Duodenal mucosa (tissue), 2 donors: ENCODE results near the gene AHR.

Experiments used
- H3K27ac ChIP-seq: one replicate; pipeline ENCODE4 v1.7.0; 2013; ENCODE audit warnings: low read depth, low read length
- H3K27me3 ChIP-seq, 2 donors: one replicate each; pipeline ENCODE4 v1.7.0; 2013; ENCODE audit warnings: low read length in 2 of 2, control low read depth in 1 of 2; ENCODE audit not compliant: insufficient read depth in 2 of 2, control insufficient read depth in 1 of 2
- H3K36me3 ChIP-seq, 2 donors: one replicate each; pipeline ENCODE4 v1.7.0; 2013; ENCODE audit warnings: low read length in 2 of 2, control low read depth in 1 of 2; ENCODE audit not compliant: insufficient read depth in 2 of 2, control insufficient read depth in 1 of 2
- H3K4me1 ChIP-seq, 2 donors: one replicate each; pipeline ENCODE4 v1.7.0; 2013; ENCODE audit warnings: low read length in 2 of 2, control low read depth in 1 of 2; ENCODE audit not compliant: insufficient read depth in 2 of 2, control insufficient read depth in 1 of 2
- H3K4me3 ChIP-seq, 2 donors: one replicate each; pipeline ENCODE4 v1.7.0; 2013; ENCODE audit warnings: low read length in 2 of 2, low read depth in 1 of 2
- H3K9ac ChIP-seq, 2 donors: one replicate each; pipeline ENCODE4 v1.7.0; 2013; ENCODE audit warnings: low read length in 2 of 2, low read depth in 1 of 2
- H3K9me3 ChIP-seq, 2 donors: one replicate each; pipeline ENCODE4 v1.7.0; 2013; ENCODE audit warnings: low read length in 2 of 2, control low read depth in 1 of 2; ENCODE audit not compliant: control insufficient read depth in 1 of 2

The AHR gene

GRCh38 chr7:17298102-17298839 lies at the start of gene AHR:
AHR (plus strand) TSS chr7:17298652; CDS start chr7:17299265, 613 bp downstream.
- H3K9me3 ChIP-seq, result no peaks in the 10 kb centered on the region

GRCh38 chr7:17253885-17254284 lies 44.6 kb upstream of the AHR start:
- Histone ChIP-seq H3K27ac (no peak overlapping the region), H3K4me1 (no peaks in the 10 kb centered on the region), H3K36me3 (no peaks in the 10 kb centered on the region), H3K9me3 (no peaks in the 10 kb centered on the region), H3K9ac (no peak overlapping the region), H3K4me3 (no peak overlapping the region), H3K27me3 (no peaks in the 10 kb centered on the region)

More at GRCh38 chr7:17298102-17298839, at the start of gene AHR:
- Histone ChIP-seq H3K27ac (peak within 1 kb of the TSS; percentile 91), H3K36me3 (no peaks in the 10 kb centered on the region), H3K9ac (peak within 1 kb of the TSS; percentile 86 to 90), H3K4me1 (peaks cover 7 to 12% of the 10 kb centered on the region in 2 donors), H3K27me3 (no peaks in the 10 kb centered on the region), H3K4me3 (peak within 1 kb of the TSS; percentile 87 to 99)

- no peaks in the 10 kb centered on the region for H3K36me3 ChIP-seq
These were observed 42.5 kb upstream of the AHR start for GRCh38 chr7:17255926-17256325.

GRCh38 chr7:17256375-17256774 lies 42.1 kb upstream of the AHR start:
- Histone ChIP-seq H3K9ac (no peak overlapping the region), H3K4me1 (peaks cover 0 to 8% of the 10 kb centered on the region in 2 donors), H3K4me3 (no peak overlapping the region), H3K27me3 (no peaks in the 10 kb centered on the region), H3K9me3 (no peaks in the 10 kb centered on the region), H3K27ac (no peak overlapping the region), H3K36me3 (no peaks in the 10 kb centered on the region)

More at GRCh38 chr7:17255926-17256325, 42.5 kb upstream of the AHR start:
- no peaks in the 10 kb centered on the region for H3K9me3 ChIP-seq
- no peaks in the 10 kb centered on the region for H3K27me3 ChIP-seq
- H3K9ac ChIP-seq, result no peak overlapping the region
- H3K4me1 ChIP-seq, result peaks cover 0 to 4% of the 10 kb centered on the region in 2 donors
- no peak overlapping the region for H3K4me3 ChIP-seq
- no peak overlapping the region for H3K27ac ChIP-seq

- no peak overlapping the region for H3K27ac ChIP-seq
- H3K9me3 ChIP-seq, result peaks cover 22 to 51% of the 10 kb centered on the region in 2 donors
- no peak overlapping the region for H3K4me3 ChIP-seq
- H3K36me3 ChIP-seq, result no peaks in the 10 kb centered on the region
- H3K27me3 ChIP-seq, result no peaks in the 10 kb centered on the region
- no peaks in the 10 kb centered on the region for H3K4me1 ChIP-seq
- no peak overlapping the region for H3K9ac ChIP-seq
These were observed 31.9 kb upstream of the AHR start for GRCh38 chr7:17266565-17266964.

GRCh38 chr7:17269341-17270221 lies 28.9 kb upstream of the AHR start:
- Histone ChIP-seq H3K4me1 (peaks cover 0 to 3% of the 10 kb centered on the region in 2 donors), H3K27me3 (no peaks in the 10 kb centered on the region), H3K36me3 (no peaks in the 10 kb centered on the region), H3K9ac (no peak overlapping the region), H3K4me3 (no peak overlapping the region), H3K9me3 (peaks cover 22 to 52% of the 10 kb centered on the region in 2 donors), H3K27ac (no peak overlapping the region)

- H3K36me3 ChIP-seq, result no peaks in the 10 kb centered on the region
- no peaks in the 10 kb centered on the region for H3K27me3 ChIP-seq
- H3K9ac ChIP-seq, result no peak overlapping the region
- peaks cover 11 to 20% of the 10 kb centered on the region in 2 donors for H3K9me3 ChIP-seq
- no peak overlapping the region for H3K27ac ChIP-seq
- H3K4me3 ChIP-seq, result no peak overlapping the region
- H3K4me1 ChIP-seq, result peaks cover 16 to 24% of the 10 kb centered on the region in 2 donors
These were observed 23.8 kb upstream of the AHR start for GRCh38 chr7:17274551-17275245.

- peaks cover 0 to 7% of the 10 kb centered on the region in 2 donors for H3K9me3 ChIP-seq
- H3K4me3 ChIP-seq, result no peak overlapping the region
- H3K27me3 ChIP-seq, result no peaks in the 10 kb centered on the region
- peaks cover 16 to 24% of the 10 kb centered on the region in 2 donors for H3K4me1 ChIP-seq
- H3K9ac ChIP-seq, result no peak overlapping the region
- no peak overlapping the region for H3K27ac ChIP-seq
- no peaks in the 10 kb centered on the region for H3K36me3 ChIP-seq
These were observed 22.4 kb upstream of the AHR start for GRCh38 chr7:17275749-17276671.

- H3K9me3 ChIP-seq, result no peaks in the 10 kb centered on the region
- H3K9ac ChIP-seq, result no peak overlapping the region
- no peaks in the 10 kb centered on the region for H3K36me3 ChIP-seq
- H3K4me3 ChIP-seq, result no peak overlapping the region
- H3K27me3 ChIP-seq, result no peaks in the 10 kb centered on the region
- peaks cover 16 to 24% of the 10 kb centered on the region in 2 donors for H3K4me1 ChIP-seq
- no peak overlapping the region for H3K27ac ChIP-seq
These were observed 19.4 kb upstream of the AHR start for GRCh38 chr7:17279061-17279460.
